Measurements from ENCODE around the gene GAP43.
A peak's percentile ranks its signal among the peaks of the same experiment; 100 is the strongest.

The GAP43 gene

GRCh38 chr3:115627180-115628074, 4.1 kb downstream of the GAP43 start:
- no peak for DNase-seq

- DNase-seq, result no peak
These were observed 4.7 kb downstream of the GAP43 start for GRCh38 chr3:115628075-115628412.

GRCh38 chr3:115630850-115631249, 7.5 kb downstream of the GAP43 start:
- DNase-seq, result no peak

GRCh38 chr3:115632026-115632425, 8.7 kb downstream of the GAP43 start:
- no peak for DNase-seq

GRCh38 chr3:115633467-115633866, 10.2 kb downstream of the GAP43 start:
- no peak for DNase-seq

GRCh38 chr3:115634052-115634451, 10.7 kb downstream of the GAP43 start:
- no peak for DNase-seq

GRCh38 chr3:115635406-115635805, 12.1 kb downstream of the GAP43 start:
- DNase-seq, result no peak

- DNase-seq, result no peak
These were observed 14.9 kb downstream of the GAP43 start for GRCh38 chr3:115638241-115638640.

GRCh38 chr3:115638991-115639390, 15.7 kb downstream of the GAP43 start:
- no peak for DNase-seq

GRCh38 chr3:115644391-115644790, 21.1 kb downstream of the GAP43 start:
- no peak for DNase-seq

- no peak for DNase-seq
These were observed 22.8 kb downstream of the GAP43 start for GRCh38 chr3:115646027-115646690.

- no peak for DNase-seq
These were observed 25.2 kb downstream of the GAP43 start for GRCh38 chr3:115648559-115648958.

- DNase-seq, result no peak
These were observed 27.8 kb downstream of the GAP43 start for GRCh38 chr3:115651087-115651486.

GRCh38 chr3:115651599-115651998, 28.3 kb downstream of the GAP43 start:
- no peak for DNase-seq

- no peak for DNase-seq
These were observed 29.4 kb downstream of the GAP43 start for GRCh38 chr3:115652738-115653137.

- DNase-seq, result no peak
These were observed 32.5 kb downstream of the GAP43 start for GRCh38 chr3:115655761-115656282.

- DNase-seq, result no peak
These were observed 33.9 kb downstream of the GAP43 start for GRCh38 chr3:115657168-115657567.

- DNase-seq, result no peak
These were observed 34.7 kb downstream of the GAP43 start for GRCh38 chr3:115658032-115658336.

- DNase-seq, result peak; percentile 5 to 44 (median 28)
These were observed 35.2 kb downstream of the GAP43 start for GRCh38 chr3:115658337-115659181.

- no peak for DNase-seq
These were observed 36.2 kb downstream of the GAP43 start for GRCh38 chr3:115659253-115660220.

GRCh38 chr3:115660646-115661337, 37.5 kb downstream of the GAP43 start:
- DNase-seq, result no peak

- no peak for DNase-seq
These were observed 39.0 kb downstream of the GAP43 start for GRCh38 chr3:115662356-115662755.

All from activated CD4-positive, CD25-positive, alpha-beta regulatory T cell (primary cell).